Liver (tissue), 9 donors: ENCODE measurements around the gene UMPS. TPM values are rescaled to one million over a fixed set of nuclear protein-coding genes. Genes with fewer than 3 reads are reported as not detected.
A peak's percentile ranks its signal among the peaks of the same experiment; 100 is the strongest.

Experiments
- DNase-seq: peaks from one replicate; pipeline ENCODE4 v3.0.0-alpha.2; 2017; ENCODE audit warnings: low spot score
- H3K27ac ChIP-seq, 2 donors: one replicate each; pipeline ENCODE4 v1.7.0; 2013; ENCODE audit warnings: inconsistent platforms in 2 of 2, low read length in 2 of 2, control low read depth in 1 of 2, low read depth in 1 of 2, mild to moderate bottlenecking in 1 of 2
- H3K27me3 ChIP-seq, 4 donors: one replicate each; pipeline versions ENCODE4 v1.6.1 to v1.7.0; 2013; ENCODE audit warnings: low read length in 3 of 4, inconsistent platforms in 1 of 4, mild to moderate bottlenecking in 1 of 4, moderate library complexity in 1 of 4; ENCODE audit not compliant: control insufficient read depth in 4 of 4, insufficient read depth in 4 of 4
- H3K36me3 ChIP-seq, 4 donors: one replicate each; pipeline versions ENCODE4 v1.6.1 to v1.7.0; 2013; ENCODE audit warnings: low read length in 3 of 4, mild to moderate bottlenecking in 3 of 4, low read depth in 1 of 4, moderate library complexity in 1 of 4; ENCODE audit not compliant: control insufficient read depth in 4 of 4, insufficient read depth in 3 of 4
- H3K4me1 ChIP-seq, 4 donors: one replicate each; pipeline versions ENCODE4 v1.6.1 to v1.7.0; 2013; ENCODE audit warnings: low read length in 3 of 4, mild to moderate bottlenecking in 3 of 4, moderate library complexity in 1 of 4; ENCODE audit not compliant: control insufficient read depth in 4 of 4, insufficient read depth in 4 of 4
- H3K4me3 ChIP-seq, 3 donors: one replicate each; pipeline versions ENCODE4 v1.6.1 to v1.7.0; 2013; ENCODE audit warnings: low read length in 3 of 3, control low read depth in 1 of 3, low read depth in 1 of 3, mild to moderate bottlenecking in 1 of 3
- H3K9ac ChIP-seq, 2 donors: one replicate each; pipeline ENCODE4 v1.7.0; 2013; ENCODE audit warnings: low read length in 2 of 2, mild to moderate bottlenecking in 2 of 2, moderate library complexity in 2 of 2, control low read depth in 1 of 2, low read depth in 1 of 2
- H3K9me3 ChIP-seq, 4 donors: one replicate each; pipeline versions ENCODE4 v1.6.1 to v1.7.0; 2013; ENCODE audit warnings: low read length in 3 of 4; ENCODE audit not compliant: control insufficient read depth in 4 of 4
- EGR1 ChIP-seq, 2 donors: IDR thresholded peaks; 2 replicates each; pipeline ENCODE4 v1.6.1; 2016 to 2018; ENCODE audit warnings: antibody characterized with exemption in 2 of 2, low read depth in 2 of 2
- FOXA1 ChIP-seq: IDR thresholded peaks from 2 replicates; pipeline ENCODE4 v1.6.1; 2016; ENCODE audit warnings: antibody characterized with exemption
- FOXA2 ChIP-seq: IDR thresholded peaks from 2 replicates; pipeline ENCODE4 v1.6.1; 2016; ENCODE audit warnings: antibody characterized with exemption
- GABPA ChIP-seq, 2 donors: IDR thresholded peaks in 1 of 2; conservative IDR thresholded peaks in 1 of 2; 2 replicates each; pipeline ENCODE4 v1.6.1; 2016; ENCODE audit warnings: antibody characterized with exemption in 2 of 2, mild to moderate bottlenecking in 1 of 2, moderate library complexity in 1 of 2
- HNF4A ChIP-seq, 2 donors: conservative IDR thresholded peaks; 2 replicates each; pipeline ENCODE4 v1.6.1; 2016; ENCODE audit warnings: antibody characterized with exemption in 2 of 2, mild to moderate bottlenecking in 2 of 2
- HNF4G ChIP-seq: IDR thresholded peaks from 2 replicates; pipeline ENCODE4 v1.6.1; 2016; ENCODE audit warnings: antibody characterized with exemption
- JUND ChIP-seq, 2 donors: IDR thresholded peaks; 2 replicates each; pipeline ENCODE4 v1.6.1; 2016; ENCODE audit warnings: antibody characterized with exemption in 2 of 2
- NR2F2 ChIP-seq: IDR thresholded peaks from 2 replicates; pipeline ENCODE4 v1.6.1; 2016; ENCODE audit warnings: antibody characterized with exemption
- RXRA ChIP-seq, 2 donors: IDR thresholded peaks; 2 replicates each; pipeline ENCODE4 v1.6.1; 2017 to 2018; ENCODE audit warnings: antibody characterized with exemption in 2 of 2, mild to moderate bottlenecking in 1 of 2
- SP1 ChIP-seq: IDR thresholded peaks from 2 replicates; pipeline ENCODE4 v1.6.1; 2018; ENCODE audit warnings: antibody characterized with exemption, mild to moderate bottlenecking
- TAF1 ChIP-seq: conservative IDR thresholded peaks from 2 replicates; pipeline ENCODE4 v1.6.1; 2016; ENCODE audit warnings: antibody characterized with exemption, mild to moderate bottlenecking
- WGBS: extraction: QIAGEN DNeasy Blood & Tissue Kit; methylation state at CpG from one replicate; pipeline ENCODE4 v1.1.7; 2013; 5-methylcytosine and 5-hydroxymethylcytosine counted together
- polyA plus RNA-seq, 2 donors: library from polyadenylated mRNA; stranded (reverse) in 1 of 2; unstranded in 1 of 2; fragments of 200-250 nt in 1 of 2; fragments of >200 nt in 1 of 2; fragmentation: Nextera tagmentation in 1 of 2; extraction: Ambion mirVana in 1 of 2; gene quantifications; one replicate each; pipeline versions ENCODE4 v1.2.1 to v1.2.3, GENCODE V29; 2013 to 2015
- total RNA-seq, 2 donors: library from RNA; depleted of rRNA; stranded (reverse); fragments of >200 nt; gene quantifications; one replicate each; pipeline ENCODE4 v1.2.3, GENCODE V29; 2014
- TF ChIP-seq, protein P1 (sequence below): IDR thresholded peaks from 2 replicates; pipeline ENCODE4 v1.6.1; 2016; ENCODE audit warnings: antibody characterized with exemption
- TF ChIP-seq, protein P2 (sequence below): fragments of 150-350 bp; IDR thresholded peaks from 2 replicates; pipeline ENCODE4 v1.5.1; 2017; ENCODE audit warnings: improper control_type of control experiment, low read depth, low read length; ENCODE audit not compliant: missing input control
- TF ChIP-seq, protein P3 (sequence below): IDR thresholded peaks from 2 replicates; pipeline ENCODE4 v1.6.1; 2016; ENCODE audit warnings: antibody characterized with exemption
- TF ChIP-seq, protein P4 (sequence below): IDR thresholded peaks from 2 replicates; pipeline ENCODE4 v1.6.1; 2016; ENCODE audit warnings: antibody characterized with exemption
- TF ChIP-seq, protein P5 (sequence below): IDR thresholded peaks from 2 replicates; pipeline ENCODE4 v1.6.1; 2016; ENCODE audit warnings: antibody characterized with exemption, mild to moderate bottlenecking
- donor health status: healthy.
- donor health status: healthy.
- donor health status: healthy.
- donor health status: healthy.
- donor health status: healthy.

The UMPS gene
- total and polyA plus RNA-seq, 4 donors: 21.3 to 39.4 (median 26.0) TPM

DNA sequence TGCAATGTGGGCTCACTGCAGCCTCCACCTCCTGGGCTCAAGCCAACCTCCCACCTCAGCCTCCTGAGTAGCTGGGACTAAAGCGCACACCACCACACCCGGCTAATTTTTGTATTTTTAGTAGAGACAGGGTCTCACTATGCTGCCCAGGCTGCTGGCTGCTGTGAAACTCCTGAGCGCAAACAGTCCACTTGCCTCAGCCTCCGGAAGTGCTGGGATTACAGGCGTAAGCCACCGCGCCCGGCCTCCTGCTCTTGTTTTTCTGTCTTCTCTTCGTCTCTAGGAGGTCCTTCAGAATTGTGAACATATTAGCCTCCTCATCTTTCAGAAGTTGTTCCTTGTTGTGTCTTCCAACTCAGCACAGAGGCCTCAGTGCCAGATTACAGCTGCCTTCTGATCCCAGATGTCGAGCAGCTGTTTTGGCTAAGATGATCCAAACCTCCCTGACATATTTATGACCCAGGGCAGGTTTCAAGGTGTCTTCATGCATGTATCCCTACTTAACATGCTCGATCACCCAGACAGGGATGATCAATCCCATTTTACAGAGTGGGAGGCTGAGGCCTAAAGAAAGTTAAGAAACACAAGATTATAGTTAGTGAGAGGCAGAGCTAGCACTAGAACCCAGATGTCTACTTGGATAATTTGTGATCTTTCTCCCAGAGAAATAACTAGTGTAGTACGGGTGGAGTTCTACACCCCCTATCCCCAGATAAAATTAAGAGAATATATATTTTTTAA lies 32.1 kb upstream of the UMPS start:
- Histone ChIP-seq H3K27me3 (no peaks in the 10 kb centered on the region), H3K4me1 (peaks cover 5 to 30% (median 11%) of the 10 kb centered on the region in 4 donors), H3K36me3 (peaks cover 0 to 4% (median under 1%) of the 10 kb centered on the region in 4 donors), H3K4me3 (no peak overlapping the region), H3K9ac (peak overlapping the region in 1 of 2 donors; percentile 96), H3K27ac (no peak overlapping the region), H3K9me3 (no peaks in the 10 kb centered on the region)
- 96% methylated on average over 12 of the region's 12 CpGs for WGBS
- no peak for TF ChIP-seq GABPA (IDR thresholded peaks at IDR 0.05 in 1 of 2, conservative IDR thresholded peaks at IDR 0.05 in 1 of 2)
- TF ChIP-seq FOXA1: no peak
- TF ChIP-seq, protein P1, sequence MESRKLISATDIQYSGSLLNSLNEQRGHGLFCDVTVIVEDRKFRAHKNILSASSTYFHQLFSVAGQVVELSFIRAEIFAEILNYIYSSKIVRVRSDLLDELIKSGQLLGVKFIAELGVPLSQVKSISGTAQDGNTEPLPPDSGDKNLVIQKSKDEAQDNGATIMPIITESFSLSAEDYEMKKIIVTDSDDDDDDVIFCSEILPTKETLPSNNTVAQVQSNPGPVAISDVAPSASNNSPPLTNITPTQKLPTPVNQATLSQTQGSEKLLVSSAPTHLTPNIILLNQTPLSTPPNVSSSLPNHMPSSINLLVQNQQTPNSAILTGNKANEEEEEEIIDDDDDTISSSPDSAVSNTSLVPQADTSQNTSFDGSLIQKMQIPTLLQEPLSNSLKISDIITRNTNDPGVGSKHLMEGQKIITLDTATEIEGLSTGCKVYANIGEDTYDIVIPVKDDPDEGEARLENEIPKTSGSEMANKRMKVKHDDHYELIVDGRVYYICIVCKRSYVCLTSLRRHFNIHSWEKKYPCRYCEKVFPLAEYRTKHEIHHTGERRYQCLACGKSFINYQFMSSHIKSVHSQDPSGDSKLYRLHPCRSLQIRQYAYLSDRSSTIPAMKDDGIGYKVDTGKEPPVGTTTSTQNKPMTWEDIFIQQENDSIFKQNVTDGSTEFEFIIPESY: no peak
- TF ChIP-seq, protein P2, sequence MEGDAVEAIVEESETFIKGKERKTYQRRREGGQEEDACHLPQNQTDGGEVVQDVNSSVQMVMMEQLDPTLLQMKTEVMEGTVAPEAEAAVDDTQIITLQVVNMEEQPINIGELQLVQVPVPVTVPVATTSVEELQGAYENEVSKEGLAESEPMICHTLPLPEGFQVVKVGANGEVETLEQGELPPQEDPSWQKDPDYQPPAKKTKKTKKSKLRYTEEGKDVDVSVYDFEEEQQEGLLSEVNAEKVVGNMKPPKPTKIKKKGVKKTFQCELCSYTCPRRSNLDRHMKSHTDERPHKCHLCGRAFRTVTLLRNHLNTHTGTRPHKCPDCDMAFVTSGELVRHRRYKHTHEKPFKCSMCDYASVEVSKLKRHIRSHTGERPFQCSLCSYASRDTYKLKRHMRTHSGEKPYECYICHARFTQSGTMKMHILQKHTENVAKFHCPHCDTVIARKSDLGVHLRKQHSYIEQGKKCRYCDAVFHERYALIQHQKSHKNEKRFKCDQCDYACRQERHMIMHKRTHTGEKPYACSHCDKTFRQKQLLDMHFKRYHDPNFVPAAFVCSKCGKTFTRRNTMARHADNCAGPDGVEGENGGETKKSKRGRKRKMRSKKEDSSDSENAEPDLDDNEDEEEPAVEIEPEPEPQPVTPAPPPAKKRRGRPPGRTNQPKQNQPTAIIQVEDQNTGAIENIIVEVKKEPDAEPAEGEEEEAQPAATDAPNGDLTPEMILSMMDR: no peak
- TF ChIP-seq, protein P3, sequence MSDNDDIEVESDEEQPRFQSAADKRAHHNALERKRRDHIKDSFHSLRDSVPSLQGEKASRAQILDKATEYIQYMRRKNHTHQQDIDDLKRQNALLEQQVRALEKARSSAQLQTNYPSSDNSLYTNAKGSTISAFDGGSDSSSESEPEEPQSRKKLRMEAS: no peak
- no peak for TF ChIP-seq FOXA2
- TF ChIP-seq, protein P4, sequence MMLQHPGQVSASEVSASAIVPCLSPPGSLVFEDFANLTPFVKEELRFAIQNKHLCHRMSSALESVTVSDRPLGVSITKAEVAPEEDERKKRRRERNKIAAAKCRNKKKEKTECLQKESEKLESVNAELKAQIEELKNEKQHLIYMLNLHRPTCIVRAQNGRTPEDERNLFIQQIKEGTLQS: no peak
- no peak for DNase-seq

DNA sequence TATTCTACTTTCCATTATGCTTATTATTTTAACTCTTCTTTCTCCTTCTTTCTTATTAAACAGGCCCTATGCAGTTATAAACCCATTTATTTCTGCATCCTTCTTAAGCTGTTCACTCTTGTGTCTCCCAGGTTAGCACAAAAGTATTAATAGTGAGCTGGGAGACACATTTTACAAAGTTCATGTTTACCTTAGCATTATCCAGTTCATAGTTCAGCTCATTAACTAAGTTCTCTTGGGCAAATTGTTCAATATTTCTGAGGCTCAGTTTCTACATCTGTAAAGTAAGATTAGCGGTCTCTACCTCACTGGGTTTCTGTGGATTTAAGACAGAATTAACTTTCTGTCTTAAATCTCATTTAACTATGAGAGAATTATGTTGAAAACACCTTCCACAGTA lies 31.2 kb upstream of the UMPS start:
- Histone ChIP-seq H3K36me3 (peaks cover 0 to 4% (median under 1%) of the 10 kb centered on the region in 4 donors), H3K9ac (peak overlapping the region in 1 of 2 donors; percentile 96), H3K4me3 (peak overlapping the region in 2 of 3 donors; percentile 29 to 38), H3K27me3 (no peaks in the 10 kb centered on the region), H3K27ac (peak overlapping the region; percentile 88 to 99), H3K4me1 (peaks cover 5 to 30% (median 11%) of the 10 kb centered on the region in 4 donors), H3K9me3 (no peaks in the 10 kb centered on the region)
- no peak for TF ChIP-seq GABPA (IDR thresholded peaks at IDR 0.05 in 1 of 2, conservative IDR thresholded peaks at IDR 0.05 in 1 of 2)
- TF ChIP-seq TAF1: no peak
- TF ChIP-seq FOXA1: peak; percentile 85
- TF ChIP-seq, protein P5, sequence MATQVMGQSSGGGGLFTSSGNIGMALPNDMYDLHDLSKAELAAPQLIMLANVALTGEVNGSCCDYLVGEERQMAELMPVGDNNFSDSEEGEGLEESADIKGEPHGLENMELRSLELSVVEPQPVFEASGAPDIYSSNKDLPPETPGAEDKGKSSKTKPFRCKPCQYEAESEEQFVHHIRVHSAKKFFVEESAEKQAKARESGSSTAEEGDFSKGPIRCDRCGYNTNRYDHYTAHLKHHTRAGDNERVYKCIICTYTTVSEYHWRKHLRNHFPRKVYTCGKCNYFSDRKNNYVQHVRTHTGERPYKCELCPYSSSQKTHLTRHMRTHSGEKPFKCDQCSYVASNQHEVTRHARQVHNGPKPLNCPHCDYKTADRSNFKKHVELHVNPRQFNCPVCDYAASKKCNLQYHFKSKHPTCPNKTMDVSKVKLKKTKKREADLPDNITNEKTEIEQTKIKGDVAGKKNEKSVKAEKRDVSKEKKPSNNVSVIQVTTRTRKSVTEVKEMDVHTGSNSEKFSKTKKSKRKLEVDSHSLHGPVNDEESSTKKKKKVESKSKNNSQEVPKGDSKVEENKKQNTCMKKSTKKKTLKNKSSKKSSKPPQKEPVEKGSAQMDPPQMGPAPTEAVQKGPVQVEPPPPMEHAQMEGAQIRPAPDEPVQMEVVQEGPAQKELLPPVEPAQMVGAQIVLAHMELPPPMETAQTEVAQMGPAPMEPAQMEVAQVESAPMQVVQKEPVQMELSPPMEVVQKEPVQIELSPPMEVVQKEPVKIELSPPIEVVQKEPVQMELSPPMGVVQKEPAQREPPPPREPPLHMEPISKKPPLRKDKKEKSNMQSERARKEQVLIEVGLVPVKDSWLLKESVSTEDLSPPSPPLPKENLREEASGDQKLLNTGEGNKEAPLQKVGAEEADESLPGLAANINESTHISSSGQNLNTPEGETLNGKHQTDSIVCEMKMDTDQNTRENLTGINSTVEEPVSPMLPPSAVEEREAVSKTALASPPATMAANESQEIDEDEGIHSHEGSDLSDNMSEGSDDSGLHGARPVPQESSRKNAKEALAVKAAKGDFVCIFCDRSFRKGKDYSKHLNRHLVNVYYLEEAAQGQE: peak; percentile 48
- peak in 1 of 2 donors; percentile 20 for TF ChIP-seq JUND (IDR thresholded peaks at IDR 0.05)
- peak; percentile 45 for TF ChIP-seq SP1
- no peak for TF ChIP-seq EGR1 (IDR thresholded peaks at IDR 0.05; ENCODE audit: low read depth in 2 of 2)
- peak; percentile 26 to 51 for TF ChIP-seq RXRA (IDR thresholded peaks at IDR 0.05)
- peak; percentile 88 for TF ChIP-seq FOXA2
- TF ChIP-seq, protein P1: no peak
- no peak for TF ChIP-seq NR2F2
- no peak for TF ChIP-seq HNF4G
- TF ChIP-seq, protein P2: no peak
- peak; percentile 65 to 75 for TF ChIP-seq HNF4A (conservative IDR thresholded peaks at IDR 0.05)
- WGBS: 34% methylated on average over 1 of the region's 1 CpG
- DNase-seq: no peak
